GM19438 (cell line): ENCODE data around the gene OXA1L.

Source experiments
- ATAC-seq: cut with Tn5 transposase; IDR thresholded peaks from one replicate; pipeline ENCODE4 v1.9.1; 2021; ENCODE audit warnings: low read depth; ENCODE audit not compliant: unreplicated experiment

OXA1L gene

DNA sequence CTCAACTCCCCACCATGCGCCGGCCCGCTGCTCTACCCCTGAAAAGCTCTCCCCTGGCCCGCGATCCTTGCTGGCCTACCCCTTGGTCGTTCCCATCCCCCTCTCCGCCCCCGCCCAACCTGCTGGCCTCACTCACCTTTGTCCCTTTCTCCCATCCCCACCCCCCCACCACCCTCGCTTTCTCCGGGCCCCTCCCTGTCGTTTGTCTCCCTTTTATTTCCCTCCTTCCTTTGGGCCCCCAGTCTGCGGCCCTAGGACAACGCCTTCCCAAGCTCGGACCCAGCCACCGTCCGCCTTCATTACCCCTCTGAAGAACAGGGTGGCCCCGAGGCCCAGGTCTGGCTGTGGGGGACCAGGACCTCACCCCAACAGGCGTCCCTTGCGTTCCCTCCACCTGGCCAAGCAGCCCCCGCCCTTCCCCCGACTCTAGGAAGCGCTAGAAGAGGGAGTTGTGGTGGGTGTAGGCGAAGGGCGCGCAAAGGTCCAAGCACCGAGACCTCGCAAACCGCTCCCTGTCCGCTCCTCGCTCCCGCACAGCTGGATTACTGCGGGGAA, 55.6 kb downstream of the OXA1L start:
- ATAC-seq, result no peak
